Measurements from ENCODE around the gene CCDC63. TPM values are rescaled to one million over a fixed set of nuclear protein-coding genes. Genes with fewer than 3 reads are reported as not detected.

CCDC63 gene
- total RNA-seq, 1 donor, result not detected

GRCh38 chr12:110937104-110937641 is 90.4 kb downstream of the CCDC63 start:
- no peaks in the 10 kb centered on the region for H4K20me1 ChIP-seq (ENCODE audit: insufficient read depth, low read length)
- H2AFZ ChIP-seq (ENCODE audit: low read length), result no peak overlapping the region
- no peak overlapping the region for H3K27ac ChIP-seq (ENCODE audit: low read depth, low read length)
- peaks cover 11% of the 10 kb centered on the region for H3K27me3 ChIP-seq (ENCODE audit: insufficient read depth, low read length)
- no peaks in the 10 kb centered on the region for H3K9me3 ChIP-seq (ENCODE audit: low read depth, low read length)
- no peaks in the 10 kb centered on the region for H3K36me3 ChIP-seq (ENCODE audit: insufficient read depth, low read length)
- no peak overlapping the region for H3K4me2 ChIP-seq (ENCODE audit: insufficient read depth, low read length)
- H3K4me3 ChIP-seq (ENCODE audit: insufficient read depth, low read length), result no peak overlapping the region
- peaks cover 3% of the 10 kb centered on the region for H3K4me1 ChIP-seq (ENCODE audit: insufficient read depth, low read length)
- TF ChIP-seq CTCF (IDR thresholded peaks at IDR 0.05; ENCODE audit: extremely low read depth, low read depth, low read length), result peak; percentile 87
- H3K79me2 ChIP-seq (ENCODE audit: insufficient read depth, low read length), result no peaks in the 10 kb centered on the region
- DNase-seq (ENCODE audit: insufficient read length, low spot score, missing footprints), result peak; percentile 89

- no peak overlapping the region for H3K4me3 ChIP-seq (ENCODE audit: insufficient read depth, low read length)
- peaks cover 3% of the 10 kb centered on the region for H3K4me1 ChIP-seq (ENCODE audit: insufficient read depth, low read length)
- H3K79me2 ChIP-seq (ENCODE audit: insufficient read depth, low read length), result no peaks in the 10 kb centered on the region
- no peaks in the 10 kb centered on the region for H3K36me3 ChIP-seq (ENCODE audit: insufficient read depth, low read length)
- H4K20me1 ChIP-seq (ENCODE audit: insufficient read depth, low read length), result no peaks in the 10 kb centered on the region
- no peak for DNase-seq (ENCODE audit: insufficient read length, low spot score, missing footprints)
- H2AFZ ChIP-seq (ENCODE audit: low read length), result no peak overlapping the region
- H3K27me3 ChIP-seq (ENCODE audit: insufficient read depth, low read length), result peaks cover 8% of the 10 kb centered on the region
- no peaks in the 10 kb centered on the region for H3K9me3 ChIP-seq (ENCODE audit: low read depth, low read length)
- no peak overlapping the region for H3K4me2 ChIP-seq (ENCODE audit: insufficient read depth, low read length)
- no peak for TF ChIP-seq CTCF (IDR thresholded peaks at IDR 0.05; ENCODE audit: extremely low read depth, low read depth, low read length)
- no peak overlapping the region for H3K27ac ChIP-seq (ENCODE audit: low read depth, low read length)
Measured at GRCh38 chr12:110940296-110940695, 93.5 kb downstream of the CCDC63 start.

- H3K27me3 ChIP-seq (ENCODE audit: insufficient read depth, low read length), result peaks cover 8% of the 10 kb centered on the region
- H3K36me3 ChIP-seq (ENCODE audit: insufficient read depth, low read length), result no peaks in the 10 kb centered on the region
- H3K4me3 ChIP-seq (ENCODE audit: insufficient read depth, low read length), result no peak overlapping the region
- peaks cover 3% of the 10 kb centered on the region for H3K4me1 ChIP-seq (ENCODE audit: insufficient read depth, low read length)
- H3K79me2 ChIP-seq (ENCODE audit: insufficient read depth, low read length), result no peaks in the 10 kb centered on the region
- H4K20me1 ChIP-seq (ENCODE audit: insufficient read depth, low read length), result no peaks in the 10 kb centered on the region
- H3K27ac ChIP-seq (ENCODE audit: low read depth, low read length), result no peak overlapping the region
- no peak for TF ChIP-seq CTCF (IDR thresholded peaks at IDR 0.05; ENCODE audit: extremely low read depth, low read depth, low read length)
- DNase-seq (ENCODE audit: insufficient read length, low spot score, missing footprints), result no peak
- H3K9me3 ChIP-seq (ENCODE audit: low read depth, low read length), result no peaks in the 10 kb centered on the region
- H2AFZ ChIP-seq (ENCODE audit: low read length), result no peak overlapping the region
- H3K4me2 ChIP-seq (ENCODE audit: insufficient read depth, low read length), result no peak overlapping the region
Measured at GRCh38 chr12:110940933-110941332, 94.1 kb downstream of the CCDC63 start.

GRCh38 chr12:110941391-110941790 is 94.6 kb downstream of the CCDC63 start:
- Histone ChIP-seq H3K4me3 (ENCODE audit: insufficient read depth, low read length) (no peak overlapping the region), H3K9me3 (ENCODE audit: low read depth, low read length) (peaks cover 2% of the 10 kb centered on the region), H4K20me1 (ENCODE audit: insufficient read depth, low read length) (no peaks in the 10 kb centered on the region), H3K4me1 (ENCODE audit: insufficient read depth, low read length) (peaks cover 3% of the 10 kb centered on the region), H3K27ac (ENCODE audit: low read depth, low read length) (no peak overlapping the region), H3K79me2 (ENCODE audit: insufficient read depth, low read length) (no peaks in the 10 kb centered on the region), H3K36me3 (ENCODE audit: insufficient read depth, low read length) (no peaks in the 10 kb centered on the region), H3K27me3 (ENCODE audit: insufficient read depth, low read length) (peaks cover 6% of the 10 kb centered on the region), H2AFZ (ENCODE audit: low read length) (no peak overlapping the region), H3K4me2 (ENCODE audit: insufficient read depth, low read length) (no peak overlapping the region)
- no peak for TF ChIP-seq CTCF (IDR thresholded peaks at IDR 0.05; ENCODE audit: extremely low read depth, low read depth, low read length)
- DNase-seq (ENCODE audit: insufficient read length, low spot score, missing footprints), result no peak
